OCI-LY3 (cell line): ENCODE measurements around the gene MTURN.
"Not testable (repeated sequence)": the region's sequence is repeated elsewhere in the genome, so short reads cannot be mapped to it uniquely, and the experiment has no call there.

ENCODE experiments used
- H2AFZ ChIP-seq: fragments of 200-600, 300-600 bp; shearing (Covaris generic); 2 replicates; pipeline ENCODE4 v1.6.0; 2014; ENCODE audit warnings: antibody characterized with exemption, low read depth, low read length
- H3K27ac ChIP-seq: fragments of 200-600, 300-600 bp; sonication (generic); 2 replicates; pipeline ENCODE4 v1.5.1; 2014; ENCODE audit warnings: mild to moderate bottlenecking, low read length, moderate library complexity, mixed read lengths
- H3K27me3 ChIP-seq: fragments of 200-600, 300-600 bp; sonication (generic); 2 replicates; pipeline ENCODE4 v1.6.1; 2014; ENCODE audit warnings: low read depth, low read length, mixed read lengths
- H3K36me3 ChIP-seq: fragments of 200-600, 300-600 bp; sonication (generic); replicated peaks from 2 replicates; pipeline ENCODE3; 2014; ENCODE audit warnings: low read depth, low read length, mixed read lengths
- H3K4me1 ChIP-seq: fragments of 300-600, 200-600 bp; sonication (generic); 2 replicates; pipeline ENCODE4 v1.6.1; 2014; ENCODE audit warnings: low read length, mixed read lengths
- H3K4me2 ChIP-seq: fragments of 200-600, 300-600 bp; sonication (generic); 2 replicates; pipeline ENCODE4 v1.6.1; 2014; ENCODE audit warnings: low read length, mixed read lengths
- H3K4me3 ChIP-seq: fragments of 300-600, 200-600 bp; sonication (generic); 2 replicates; pipeline ENCODE4 v1.5.1; 2014; ENCODE audit warnings: antibody characterized with exemption, mild to moderate bottlenecking, low read length, moderate library complexity
- H3K79me2 ChIP-seq: fragments of 300-600, 200-600 bp; shearing (Covaris generic); 2 replicates; pipeline ENCODE4 v1.6.1; 2014; ENCODE audit warnings: mild to moderate bottlenecking, low read length, mixed read lengths
- H3K9ac ChIP-seq: fragments of 300-600, 200-600 bp; shearing (Covaris generic); 2 replicates; pipeline ENCODE4 v1.6.0; 2014; ENCODE audit warnings: mild to moderate bottlenecking, low read length, moderate library complexity
- H3K9me3 ChIP-seq: fragments of 200-600, 300-600 bp; shearing (Covaris generic); 2 replicates; pipeline ENCODE4 v1.6.1; 2014; ENCODE audit warnings: low read length, mixed read lengths; ENCODE audit not compliant: insufficient read depth
- H4K20me1 ChIP-seq: fragments of 200-600, 300-600 bp; sonication (generic); 2 replicates; pipeline ENCODE4 v1.6.1; 2016; ENCODE audit warnings: low read length, mixed read lengths; ENCODE audit not compliant: insufficient read depth
- CTCF ChIP-seq: fragments of 200-600, 300-600 bp; sonication (generic); IDR thresholded peaks from 2 replicates; pipeline ENCODE4 v1.5.1; 2014; ENCODE audit warnings: antibody characterized with exemption, low read length, low read depth
- EZH2phosphoT487 ChIP-seq: fragments of 200-600 bp; shearing (Covaris generic); IDR thresholded peaks from 2 replicates; pipeline ENCODE4 v1.6.1; 2018; ENCODE audit warnings: antibody characterized with exemption, mixed run types, low read depth

MTURN gene

GRCh38 chr7:30186725-30187124 lies 51.9 kb downstream of the MTURN start:
- no peaks in the 10 kb centered on the region for H3K79me2 ChIP-seq
- H3K27ac ChIP-seq: no peak overlapping the region
- no peaks in the 10 kb centered on the region for H4K20me1 ChIP-seq
- TF ChIP-seq CTCF (no peak), EZH2phosphoT487 (no peak)
- peaks cover 10% of the 10 kb centered on the region for H3K9me3 ChIP-seq
- no peak overlapping the region for H3K9ac ChIP-seq
- peaks cover 34% of the 10 kb centered on the region for H3K36me3 ChIP-seq
- no peaks in the 10 kb centered on the region for H3K27me3 ChIP-seq
- no peak overlapping the region for H3K4me2 ChIP-seq
- no peak overlapping the region for H3K4me3 ChIP-seq
- peaks cover 21% of the 10 kb centered on the region for H3K4me1 ChIP-seq
- H2AFZ ChIP-seq: no peak overlapping the region

GRCh38 chr7:30187513-30187912 lies 52.7 kb downstream of the MTURN start:
- Histone ChIP-seq H4K20me1 (no peaks in the 10 kb centered on the region), H3K36me3 (peaks cover 29% of the 10 kb centered on the region), H3K4me2 (no peak overlapping the region), H3K4me3 (no peak overlapping the region), H3K9ac (no peak overlapping the region), H3K27me3 (no peaks in the 10 kb centered on the region), H2AFZ (no peak overlapping the region), H3K4me1 (peaks cover 21% of the 10 kb centered on the region), H3K79me2 (no peaks in the 10 kb centered on the region), H3K27ac (no peak overlapping the region), H3K9me3 (peaks cover 10% of the 10 kb centered on the region)
- TF ChIP-seq EZH2phosphoT487 (no peak), CTCF (no peak)

- H3K4me2 ChIP-seq, H3K9ac ChIP-seq, H3K79me2 ChIP-seq, H3K27ac ChIP-seq, H4K20me1 ChIP-seq, H3K9me3 ChIP-seq, H3K27me3 ChIP-seq, H2AFZ ChIP-seq, H3K4me3 ChIP-seq: not testable (repeated sequence)
- peaks cover 30% of the 10 kb centered on the region for H3K4me1 ChIP-seq
- peaks cover 29% of the 10 kb centered on the region for H3K36me3 ChIP-seq
Measured at GRCh38 chr7:30188381-30188780, 53.6 kb downstream of the MTURN start.

GRCh38 chr7:30188811-30189210 lies 54.0 kb downstream of the MTURN start:
- H3K27me3 ChIP-seq: no peaks in the 10 kb centered on the region
- H4K20me1 ChIP-seq: no peaks in the 10 kb centered on the region
- H3K9me3 ChIP-seq: peaks cover 5% of the 10 kb centered on the region
- no peak overlapping the region for H3K4me2 ChIP-seq
- H3K36me3 ChIP-seq: peaks cover 26% of the 10 kb centered on the region
- no peak overlapping the region for H3K27ac ChIP-seq
- TF ChIP-seq CTCF: no peak
- H2AFZ ChIP-seq: no peak overlapping the region
- peaks cover 33% of the 10 kb centered on the region for H3K4me1 ChIP-seq
- no peaks in the 10 kb centered on the region for H3K79me2 ChIP-seq
- H3K4me3 ChIP-seq: no peak overlapping the region
- no peak overlapping the region for H3K9ac ChIP-seq

GRCh38 chr7:30191809-30192208 lies 57.0 kb downstream of the MTURN start:
- peaks cover 28% of the 10 kb centered on the region for H3K36me3 ChIP-seq
- H3K9ac ChIP-seq: no peak overlapping the region
- no peaks in the 10 kb centered on the region for H3K27me3 ChIP-seq
- no peak overlapping the region for H3K27ac ChIP-seq
- H3K4me3 ChIP-seq: no peak overlapping the region
- H3K79me2 ChIP-seq: no peaks in the 10 kb centered on the region
- peaks cover 16% of the 10 kb centered on the region for H3K4me1 ChIP-seq
- TF ChIP-seq EZH2phosphoT487: no peak
- no peak for TF ChIP-seq CTCF
- H3K4me2 ChIP-seq: no peak overlapping the region
- no peak overlapping the region for H2AFZ ChIP-seq
- H4K20me1 ChIP-seq: no peaks in the 10 kb centered on the region
- H3K9me3 ChIP-seq: peaks cover 14% of the 10 kb centered on the region; the same call in 1 of the 2 replicates
